Caco-2 (cell line): ENCODE results near the gene CLPTM1. TPM values are rescaled to one million over a fixed set of nuclear protein-coding genes. Genes with fewer than 3 reads are reported as not detected.

ENCODE experiments used
- total RNA-seq: library from RNA; stranded (reverse); gene quantifications from 2 replicates; pipeline ENCODE4 v1.2.3, GENCODE V29; 2022

CLPTM1 gene
- total RNA-seq, 1 experiment from 2014 or later = 144 TPM

Other genes with a start within 250 kb of the CLPTM1 start
- gene BCL3, start 206.7 kb upstream of the CLPTM1 start, total RNA-seq = 15.5 and 21.3 TPM in 2 replicates
- 42.3 and 43.6 TPM in 2 replicates for gene CBLC, start 177.5 kb upstream of the CLPTM1 start, total RNA-seq
- 230 and 244 TPM in 2 replicates for gene BCAM, start 146.3 kb upstream of the CLPTM1 start, total RNA-seq
- 257 and 258 TPM in 2 replicates for gene NECTIN2, start 109.1 kb upstream of the CLPTM1 start, total RNA-seq
- 205 and 227 TPM in 2 replicates for gene TOMM40, start 64.1 kb upstream of the CLPTM1 start, total RNA-seq
- 1,346 and 1,404 TPM in 2 replicates for gene APOE, start 49.6 kb upstream of the CLPTM1 start, total RNA-seq
- gene APOC1, start 40.8 kb upstream of the CLPTM1 start, total RNA-seq = 246 and 250 TPM in 2 replicates
- gene APOC4, start 13.1 kb upstream of the CLPTM1 start, total RNA-seq = not detected in 2 replicates
- gene APOC2, start 9.3 kb upstream of the CLPTM1 start, total RNA-seq = not detected in 2 replicates
- 6.3 and 10.2 TPM in 2 replicates for gene RELB, start 46.1 kb downstream of the CLPTM1 start, total RNA-seq
- gene CLASRP, start 83.7 kb downstream of the CLPTM1 start, total RNA-seq = 104 and 111 TPM in 2 replicates
- gene ZNF296, start 121.1 kb downstream of the CLPTM1 start, total RNA-seq = 8.4 and 9.4 TPM in 2 replicates
- gene GEMIN7, start 123.9 kb downstream of the CLPTM1 start, total RNA-seq = 45.8 and 49.3 TPM in 2 replicates
- gene PPP1R37, start 137.8 kb downstream of the CLPTM1 start, total RNA-seq = 42.1 and 47.7 TPM in 2 replicates
- 2.4 and 2.9 TPM in 2 replicates for gene NKPD1, start 205.6 kb downstream of the CLPTM1 start, total RNA-seq
- gene TRAPPC6A, start 222.9 kb downstream of the CLPTM1 start, total RNA-seq = 50.5 and 53.2 TPM in 2 replicates
- gene BLOC1S3, start 223.4 kb downstream of the CLPTM1 start, total RNA-seq = 20.1 and 20.4 TPM in 2 replicates